ENCODE data around the gene DYNC1I1.
"Not testable (repeated sequence)": the region's sequence is repeated elsewhere in the genome, so short reads cannot be mapped to it uniquely, and the experiment has no call there.

The DYNC1I1 gene

DNA sequence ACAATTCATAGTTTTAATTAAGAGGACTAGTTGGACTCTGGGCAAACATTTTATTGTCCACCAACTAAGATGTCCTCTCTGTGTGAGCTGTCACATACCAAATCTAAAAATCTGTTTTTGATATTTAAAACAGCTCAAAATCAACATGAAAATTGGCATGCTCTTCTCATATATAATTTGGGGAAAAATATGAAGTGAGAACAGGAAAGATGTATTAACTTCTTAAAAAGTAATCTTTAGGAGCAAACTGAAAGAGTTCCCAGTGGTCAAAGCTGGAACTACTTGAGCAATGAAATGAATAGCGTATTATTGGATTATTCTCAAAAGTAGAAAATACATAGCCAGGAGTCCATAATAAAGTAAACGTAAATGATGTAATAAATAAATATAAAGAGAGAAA is 147.2 kb downstream of the DYNC1I1 start:
- no peak for TF ChIP-seq POLR2A (IDR thresholded peaks at IDR 0.05; ENCODE audit: low read depth, low read length)
- DNase-seq (ENCODE audit: insufficient read length, low spot score) (no peak), FAIRE-seq (no peak)

GRCh38 chr7:95921543-95921942 is 149.2 kb downstream of the DYNC1I1 start:
- TF ChIP-seq POLR2A (IDR thresholded peaks at IDR 0.05; ENCODE audit: low read depth, low read length), result no peak
- peak; percentile 23 for FAIRE-seq
- DNase-seq (ENCODE audit: insufficient read length, low spot score), result no peak

DNA sequence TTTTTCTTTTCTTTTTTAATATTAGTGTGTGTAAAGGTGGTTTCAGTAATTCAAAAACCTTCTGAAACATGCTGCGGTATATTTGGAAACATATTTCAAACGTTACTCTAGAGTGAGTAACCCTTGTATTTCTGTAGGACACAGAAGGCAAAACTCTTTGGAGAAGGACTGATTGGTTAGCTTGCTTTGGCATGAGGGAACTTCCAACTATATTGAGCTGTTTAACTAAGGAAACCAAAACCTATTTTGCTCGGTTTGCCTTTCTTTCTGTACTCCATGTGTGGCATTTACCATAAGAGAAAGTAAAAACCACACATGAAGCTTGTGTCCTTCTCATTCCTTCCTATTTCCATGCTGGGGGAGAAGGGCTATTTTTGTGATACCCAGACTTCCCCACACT is 149.8 kb downstream of the DYNC1I1 start:
- FAIRE-seq (no peak), DNase-seq (ENCODE audit: insufficient read length, low spot score) (no peak)
- no peak for TF ChIP-seq POLR2A (IDR thresholded peaks at IDR 0.05; ENCODE audit: low read depth, low read length)

DNA sequence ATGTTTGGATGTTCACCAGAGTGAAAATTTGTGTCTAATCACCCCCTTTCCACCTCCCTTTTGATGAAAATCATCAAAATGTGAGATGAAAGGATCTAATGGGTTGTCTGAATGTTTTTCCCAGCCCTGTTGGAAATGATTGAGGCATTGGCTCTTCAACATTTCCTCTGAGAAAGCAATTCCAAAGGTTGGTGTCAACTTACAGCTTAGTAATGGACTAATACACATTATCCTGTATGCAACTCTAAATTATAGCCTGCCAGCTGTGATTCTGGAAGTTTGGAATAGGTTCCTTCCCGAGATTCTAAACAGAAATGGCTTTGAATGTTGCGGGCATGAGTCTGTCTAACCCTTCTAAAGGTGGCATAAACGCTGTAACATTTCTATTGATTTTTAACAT is 152.9 kb downstream of the DYNC1I1 start:
- no peak for FAIRE-seq
- DNase-seq (ENCODE audit: insufficient read length, low spot score), result no peak
- no peak for TF ChIP-seq POLR2A (IDR thresholded peaks at IDR 0.05; ENCODE audit: low read depth, low read length)

GRCh38 chr7:95925971-95926370 is 153.6 kb downstream of the DYNC1I1 start:
- FAIRE-seq, result no peak
- no peak for TF ChIP-seq POLR2A (IDR thresholded peaks at IDR 0.05; ENCODE audit: low read depth, low read length)
- no peak for DNase-seq (ENCODE audit: insufficient read length, low spot score)

DNA sequence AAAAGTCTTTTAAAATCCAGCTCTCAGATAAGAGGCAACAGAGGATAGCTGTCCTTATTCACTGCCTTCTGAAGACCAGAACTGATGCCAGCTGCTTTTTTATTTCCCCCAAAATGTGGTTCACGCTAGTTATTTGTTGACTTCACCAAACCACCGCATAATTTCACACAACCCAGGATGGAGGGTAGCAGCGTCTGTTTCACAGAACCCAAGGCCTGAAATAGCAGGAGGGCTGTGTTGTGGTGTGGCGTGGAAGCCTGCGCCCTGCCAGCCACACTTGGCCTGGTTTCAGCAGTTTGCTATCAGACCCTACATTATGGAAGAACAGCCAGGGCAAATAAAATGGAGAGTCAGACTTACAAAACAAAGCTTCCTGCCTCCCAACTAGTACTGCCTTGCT is 155.4 kb downstream of the DYNC1I1 start:
- DNase-seq (ENCODE audit: insufficient read length, low spot score), result no peak
- no peak for TF ChIP-seq POLR2A (IDR thresholded peaks at IDR 0.05; ENCODE audit: low read depth, low read length)
- FAIRE-seq, result no peak

DNA sequence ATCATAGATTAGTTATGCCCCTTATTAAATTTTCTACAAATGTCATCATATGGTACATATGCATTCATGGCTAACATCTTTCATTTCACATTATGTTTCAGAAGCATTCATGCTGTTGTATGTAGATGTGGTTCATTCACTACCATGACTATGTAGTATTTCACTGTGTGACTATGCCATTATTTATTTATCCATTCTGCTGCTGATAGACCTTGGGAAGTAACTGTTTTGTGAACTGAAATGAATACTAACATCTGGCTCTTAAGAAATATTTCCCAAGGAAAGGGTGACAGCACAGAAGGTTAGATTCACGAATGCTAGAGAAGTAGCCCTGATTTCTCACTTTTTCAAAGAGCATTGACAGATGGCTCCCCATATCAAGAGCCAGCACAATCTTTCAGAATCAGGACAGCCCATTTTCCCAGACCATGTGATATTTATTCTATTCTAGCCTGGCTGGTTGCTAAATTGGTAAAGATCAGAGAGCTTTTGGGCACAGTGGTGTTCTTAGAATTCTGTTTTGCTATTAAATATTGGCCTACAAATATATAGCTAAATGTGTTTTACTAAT is 157.4 kb downstream of the DYNC1I1 start:
- FAIRE-seq (no peak), DNase-seq (ENCODE audit: insufficient read length, low spot score) (no peak)
- no peak for TF ChIP-seq POLR2A (IDR thresholded peaks at IDR 0.05; ENCODE audit: low read depth, low read length)

GRCh38 chr7:95931460-95932232 is 159.3 kb downstream of the DYNC1I1 start:
- DNase-seq (ENCODE audit: insufficient read length, low spot score), result no peak
- TF ChIP-seq POLR2A (IDR thresholded peaks at IDR 0.05; ENCODE audit: low read depth, low read length), result no peak
- FAIRE-seq, result no peak

GRCh38 chr7:95933618-95934017 is 161.3 kb downstream of the DYNC1I1 start:
- FAIRE-seq, result no peak
- no peak for DNase-seq (ENCODE audit: insufficient read length, low spot score)
- no peak for TF ChIP-seq POLR2A (IDR thresholded peaks at IDR 0.05; ENCODE audit: low read depth, low read length)

DNA sequence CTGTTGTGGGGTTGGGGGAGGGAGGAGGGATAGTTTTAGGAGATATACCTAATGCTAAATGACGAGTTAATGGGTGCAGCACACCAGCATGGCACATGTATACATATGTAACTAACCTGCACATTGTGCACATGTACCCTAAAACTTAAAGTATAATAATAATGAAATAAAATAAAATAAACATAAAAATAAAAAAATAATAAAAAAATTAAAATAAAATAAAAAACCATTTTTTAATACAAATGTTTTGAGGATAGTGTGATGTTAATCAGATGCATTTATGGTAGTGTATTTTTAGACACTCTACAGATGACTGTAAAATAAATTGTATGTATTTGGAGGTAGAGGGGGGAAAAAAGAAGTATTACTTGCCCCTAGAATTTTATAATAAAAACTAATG is 172.5 kb downstream of the DYNC1I1 start:
- FAIRE-seq; DNase-seq (ENCODE audit: insufficient read length, low spot score): not testable (repeated sequence)

- DNase-seq (ENCODE audit: insufficient read length, low spot score) (no peak), FAIRE-seq (no peak)
- no peak for TF ChIP-seq POLR2A (IDR thresholded peaks at IDR 0.05; ENCODE audit: low read depth, low read length)
These were observed 178.3 kb downstream of the DYNC1I1 start for GRCh38 chr7:95950698-95951097.

DNA sequence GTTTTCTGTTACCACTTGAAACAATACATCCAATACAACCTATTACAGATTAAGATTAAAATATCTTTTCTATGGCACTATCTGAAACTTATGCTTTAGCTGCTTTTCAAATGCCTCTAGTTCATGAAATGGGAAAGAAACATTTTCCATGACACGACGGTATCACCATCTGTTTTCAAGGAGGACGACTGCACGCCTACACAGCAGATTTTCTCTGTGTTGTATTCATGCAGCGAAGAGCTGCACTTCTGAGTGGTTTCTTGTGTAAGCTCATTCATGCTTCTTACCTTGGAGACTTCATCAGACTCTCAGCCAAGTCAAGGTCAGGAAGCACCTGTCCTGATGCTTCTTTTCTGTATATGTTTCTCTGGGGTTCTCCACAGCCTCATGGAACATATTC is 179.2 kb downstream of the DYNC1I1 start:
- FAIRE-seq, result no peak
- TF ChIP-seq POLR2A (IDR thresholded peaks at IDR 0.05; ENCODE audit: low read depth, low read length), result no peak
- no peak for DNase-seq (ENCODE audit: insufficient read length, low spot score)

DNA sequence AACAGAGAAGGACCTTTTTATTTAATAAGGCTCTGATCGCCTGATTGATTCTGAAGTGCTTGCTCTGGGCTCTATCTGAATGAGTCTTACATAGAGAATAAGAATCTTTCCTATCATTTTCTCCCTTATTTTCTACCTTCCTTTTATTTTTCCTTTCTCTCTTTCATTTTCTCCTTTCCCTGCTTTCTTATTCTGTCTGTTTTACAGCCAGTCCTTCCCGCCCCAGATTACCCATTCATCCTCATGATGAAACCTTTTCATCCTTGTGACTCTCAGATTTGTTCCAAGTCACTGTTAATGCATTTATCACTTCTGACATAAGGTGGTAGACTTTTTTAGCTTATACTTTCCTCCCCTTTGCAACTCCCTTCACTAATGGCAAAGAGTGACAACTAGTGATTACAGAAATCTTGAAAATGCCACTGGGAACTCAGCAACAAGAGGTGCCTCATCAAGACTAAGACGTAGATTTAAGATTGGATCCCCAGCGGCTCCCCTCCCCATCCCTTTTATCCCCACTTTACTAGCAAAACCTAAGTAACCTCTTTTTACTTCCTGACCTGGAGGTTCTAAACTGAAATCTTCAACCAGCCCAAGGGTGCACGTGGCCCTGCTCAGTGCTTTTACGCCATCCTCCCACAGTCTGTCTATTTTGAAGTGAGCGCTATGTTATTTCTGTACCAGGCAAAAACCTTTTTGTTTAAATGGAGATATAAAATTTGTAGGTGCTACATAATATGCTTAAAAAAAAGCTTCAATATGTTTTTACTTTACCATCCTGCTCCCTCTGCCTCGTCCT is 179.8 kb downstream of the DYNC1I1 start:
- TF ChIP-seq POLR2A (IDR thresholded peaks at IDR 0.05; ENCODE audit: low read depth, low read length), result no peak
- DNase-seq (ENCODE audit: insufficient read length, low spot score) (no peak), FAIRE-seq (no peak)

DNA sequence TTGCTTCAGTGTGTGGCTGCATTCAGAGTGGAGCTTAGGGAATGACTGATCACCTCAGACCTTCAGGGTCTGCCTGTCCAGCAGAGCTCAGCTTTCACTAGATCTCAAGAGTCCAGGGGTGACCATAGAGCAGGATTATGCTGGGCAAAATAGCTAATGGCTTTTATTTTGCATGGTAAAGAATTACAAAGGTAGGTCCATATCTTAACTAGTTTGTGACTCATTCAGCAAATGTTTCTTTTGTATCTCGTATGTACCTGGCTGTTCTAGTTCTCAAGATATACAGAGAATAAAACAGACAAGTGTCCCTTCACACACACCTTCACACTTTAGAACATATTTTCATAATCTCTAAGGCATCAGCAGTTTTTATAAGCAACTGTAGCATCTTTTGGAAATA is 180.5 kb downstream of the DYNC1I1 start:
- FAIRE-seq (no peak), DNase-seq (ENCODE audit: insufficient read length, low spot score) (no peak)
- TF ChIP-seq POLR2A (IDR thresholded peaks at IDR 0.05; ENCODE audit: low read depth, low read length), result no peak

GRCh38 chr7:95955748-95956147 is 183.4 kb downstream of the DYNC1I1 start:
- FAIRE-seq (no peak), DNase-seq (ENCODE audit: insufficient read length, low spot score) (no peak)
- no peak for TF ChIP-seq POLR2A (IDR thresholded peaks at IDR 0.05; ENCODE audit: low read depth, low read length)
